Measurements from ENCODE around the gene LCE1F. TPM values are rescaled to one million over a fixed set of nuclear protein-coding genes. Genes with fewer than 3 reads are reported as not detected.

Gene LCE1F
- total and polyA plus RNA-seq, 9 donors = not detected

GRCh38 chr1:152811671-152812070 lies 36.7 kb downstream of the LCE1F start, which contains the start of gene LCE1B:
TSS of gene LCE1B (plus strand) at chr1:152811971. CDS start at chr1:152812447, 476 bp downstream.
- Histone ChIP-seq H3K36me3 (ENCODE audit: control insufficient read depth, insufficient read depth, low read length) (no peaks in the 10 kb centered on the region), H3K4me1 (ENCODE audit: control insufficient read depth, insufficient read depth, low read length) (no peaks in the 10 kb centered on the region), H3K27me3 (ENCODE audit: control insufficient read depth, insufficient read depth, low read length) (no peaks in the 10 kb centered on the region), H3K9me3 (replicated peaks; ENCODE audit: control insufficient read depth, low read depth, low read length) (no peaks in the 10 kb centered on the region), H3K27ac (ENCODE audit: low read length) (no peak within 1 kb of the TSS), H3K4me3 (ENCODE audit: low read length) (no peak within 1 kb of the TSS)
- no CpG with 5 or more reads among the region's 2 CpGs for WGBS (ENCODE audit: insufficient coverage)
- no peak for DNase-seq

GRCh38 chr1:152817309-152817708 lies 42.4 kb downstream of the LCE1F start:
- Histone ChIP-seq H3K9me3 (replicated peaks; ENCODE audit: control insufficient read depth, low read depth, low read length) (no peaks in the 10 kb centered on the region), H3K36me3 (ENCODE audit: control insufficient read depth, insufficient read depth, low read length) (no peaks in the 10 kb centered on the region), H3K27ac (ENCODE audit: low read length) (no peak overlapping the region), H3K4me3 (ENCODE audit: low read length) (no peak overlapping the region), H3K4me1 (ENCODE audit: control insufficient read depth, insufficient read depth, low read length) (no peaks in the 10 kb centered on the region), H3K27me3 (ENCODE audit: control insufficient read depth, insufficient read depth, low read length) (no peaks in the 10 kb centered on the region)
- DNase-seq = no peak
- 80% methylated on average over 4 of the region's 6 CpGs for WGBS (ENCODE audit: insufficient coverage)

GRCh38 chr1:152823294-152823693 lies 48.4 kb downstream of the LCE1F start:
- Histone ChIP-seq H3K4me3 (ENCODE audit: low read length) (no peak overlapping the region), H3K9me3 (replicated peaks; ENCODE audit: control insufficient read depth, low read depth, low read length) (no peaks in the 10 kb centered on the region), H3K27ac (ENCODE audit: low read length) (no peak overlapping the region), H3K4me1 (ENCODE audit: control insufficient read depth, insufficient read depth, low read length) (no peaks in the 10 kb centered on the region), H3K27me3 (ENCODE audit: control insufficient read depth, insufficient read depth, low read length) (peaks cover 2% of the 10 kb centered on the region), H3K36me3 (ENCODE audit: control insufficient read depth, insufficient read depth, low read length) (no peaks in the 10 kb centered on the region)
- no CpG with 5 or more reads among the region's 5 CpGs for WGBS (ENCODE audit: insufficient coverage)
- DNase-seq = no peak

GRCh38 chr1:152824964-152825363 lies 50.0 kb downstream of the LCE1F start:
- Histone ChIP-seq H3K4me3 (ENCODE audit: low read length) (no peak overlapping the region), H3K4me1 (ENCODE audit: control insufficient read depth, insufficient read depth, low read length) (no peaks in the 10 kb centered on the region), H3K9me3 (replicated peaks; ENCODE audit: control insufficient read depth, low read depth, low read length) (no peaks in the 10 kb centered on the region), H3K27me3 (ENCODE audit: control insufficient read depth, insufficient read depth, low read length) (peaks cover 2% of the 10 kb centered on the region), H3K27ac (ENCODE audit: low read length) (no peak overlapping the region), H3K36me3 (ENCODE audit: control insufficient read depth, insufficient read depth, low read length) (no peaks in the 10 kb centered on the region)
- no peak for DNase-seq

Other genes starting within 250 kb of the LCE1F start
- gene LCE3E, start 208.4 kb upstream of the LCE1F start, total RNA-seq = not detected
- gene LCE3E, start 208.4 kb upstream of the LCE1F start, polyA plus RNA-seq (ENCODE audit: insufficient read depth in 1 of 8, insufficient read length in 8 of 8, low replicate concordance in 1 of 8) = not detected
- gene LCE3D, start 194.6 kb upstream of the LCE1F start, total RNA-seq = not detected
- gene LCE3D, start 194.6 kb upstream of the LCE1F start, polyA plus RNA-seq (ENCODE audit: insufficient read depth in 1 of 8, insufficient read length in 8 of 8, low replicate concordance in 1 of 8) = not detected
- gene LCE3C, start 174.9 kb upstream of the LCE1F start, total RNA-seq = not detected
- not detected for gene LCE3C, start 174.9 kb upstream of the LCE1F start, polyA plus RNA-seq (ENCODE audit: insufficient read depth in 1 of 8, insufficient read length in 8 of 8, low replicate concordance in 1 of 8)
- not detected for gene LCE3B, start 161.3 kb upstream of the LCE1F start, total RNA-seq
- gene LCE3B, start 161.3 kb upstream of the LCE1F start, polyA plus RNA-seq (ENCODE audit: insufficient read depth in 1 of 8, insufficient read length in 8 of 8, low replicate concordance in 1 of 8) = not detected
- gene LCE3A, start 152.0 kb upstream of the LCE1F start, total RNA-seq = not detected
- not detected for gene LCE3A, start 152.0 kb upstream of the LCE1F start, polyA plus RNA-seq (ENCODE audit: insufficient read depth in 1 of 8, insufficient read length in 8 of 8, low replicate concordance in 1 of 8)
- not detected for gene LCE2D, start 111.8 kb upstream of the LCE1F start, total RNA-seq
- not detected for gene LCE2D, start 111.8 kb upstream of the LCE1F start, polyA plus RNA-seq (ENCODE audit: insufficient read depth in 1 of 8, insufficient read length in 8 of 8, low replicate concordance in 1 of 8)
- gene LCE2C, start 99.9 kb upstream of the LCE1F start, total RNA-seq = not detected
- gene LCE2C, start 99.9 kb upstream of the LCE1F start, polyA plus RNA-seq (ENCODE audit: insufficient read depth in 1 of 8, insufficient read length in 8 of 8, low replicate concordance in 1 of 8) = not detected
- not detected for gene LCE2B, start 89.0 kb upstream of the LCE1F start, total RNA-seq
- not detected for gene LCE2B, start 89.0 kb upstream of the LCE1F start, polyA plus RNA-seq (ENCODE audit: insufficient read depth in 1 of 8, insufficient read length in 8 of 8, low replicate concordance in 1 of 8)
- gene LCE2A, start 76.8 kb upstream of the LCE1F start, total RNA-seq = not detected
- gene LCE2A, start 76.8 kb upstream of the LCE1F start, polyA plus RNA-seq (ENCODE audit: insufficient read depth in 1 of 8, insufficient read length in 8 of 8, low replicate concordance in 1 of 8) = not detected
- gene LCE4A, start 67.0 kb upstream of the LCE1F start, total RNA-seq = not detected
- gene LCE4A, start 67.0 kb upstream of the LCE1F start, polyA plus RNA-seq (ENCODE audit: insufficient read depth in 1 of 8, insufficient read length in 8 of 8, low replicate concordance in 1 of 8) = not detected
- gene KPRP, start 17.1 kb upstream of the LCE1F start, total RNA-seq = not detected
- gene KPRP, start 17.1 kb upstream of the LCE1F start, polyA plus RNA-seq (ENCODE audit: insufficient read depth in 1 of 8, insufficient read length in 8 of 8, low replicate concordance in 1 of 8) = not detected
- not detected for gene LCE1E, start 11.1 kb downstream of the LCE1F start, total RNA-seq
- gene LCE1E, start 11.1 kb downstream of the LCE1F start, polyA plus RNA-seq (ENCODE audit: insufficient read depth in 1 of 8, insufficient read length in 8 of 8, low replicate concordance in 1 of 8) = not detected
- gene LCE1D, start 21.6 kb downstream of the LCE1F start, total RNA-seq = not detected
- gene LCE1D, start 21.6 kb downstream of the LCE1F start, polyA plus RNA-seq (ENCODE audit: insufficient read depth in 1 of 8, insufficient read length in 8 of 8, low replicate concordance in 1 of 8) = not detected
- not detected for gene LCE1C, start 31.5 kb downstream of the LCE1F start, total RNA-seq
- gene LCE1C, start 31.5 kb downstream of the LCE1F start, polyA plus RNA-seq (ENCODE audit: insufficient read depth in 1 of 8, insufficient read length in 8 of 8, low replicate concordance in 1 of 8) = not detected
- not detected for gene LCE1B, start 36.8 kb downstream of the LCE1F start, total RNA-seq
- gene LCE1B, start 36.8 kb downstream of the LCE1F start, polyA plus RNA-seq (ENCODE audit: insufficient read depth in 1 of 8, insufficient read length in 8 of 8, low replicate concordance in 1 of 8) = not detected
- gene LCE1A, start 52.3 kb downstream of the LCE1F start, total RNA-seq = not detected
- not detected for gene LCE1A, start 52.3 kb downstream of the LCE1F start, polyA plus RNA-seq (ENCODE audit: insufficient read depth in 1 of 8, insufficient read length in 8 of 8, low replicate concordance in 1 of 8)
- not detected for gene LCE6A, start 67.7 kb downstream of the LCE1F start, total RNA-seq
- gene LCE6A, start 67.7 kb downstream of the LCE1F start, polyA plus RNA-seq (ENCODE audit: insufficient read depth in 1 of 8, insufficient read length in 8 of 8, low replicate concordance in 1 of 8) = not detected
- not detected for gene LCE7A, start 84.9 kb downstream of the LCE1F start, total RNA-seq
- gene LCE7A, start 84.9 kb downstream of the LCE1F start, polyA plus RNA-seq (ENCODE audit: insufficient read depth in 1 of 8, insufficient read length in 8 of 8, low replicate concordance in 1 of 8) = not detected
- not detected for gene SMCP, start 103.2 kb downstream of the LCE1F start, total RNA-seq
- not detected for gene SMCP, start 103.2 kb downstream of the LCE1F start, polyA plus RNA-seq (ENCODE audit: insufficient read depth in 1 of 8, insufficient read length in 8 of 8, low replicate concordance in 1 of 8)
- gene IVL, start 133.4 kb downstream of the LCE1F start, total RNA-seq = not detected
- gene IVL, start 133.4 kb downstream of the LCE1F start, polyA plus RNA-seq (ENCODE audit: insufficient read depth in 1 of 8, insufficient read length in 8 of 8, low replicate concordance in 1 of 8) = 1 to 10 TPM in 1 of 8 donors, under 1 TPM in 3, not detected in 4; 0.11 to 8.1 (median 0.32) TPM
- gene SPRR5, start 172.1 kb downstream of the LCE1F start, total RNA-seq = not detected
- gene SPRR5, start 172.1 kb downstream of the LCE1F start, polyA plus RNA-seq (ENCODE audit: insufficient read depth in 1 of 8, insufficient read length in 8 of 8, low replicate concordance in 1 of 8) = not detected
- not detected for gene SPRR4, start 195.5 kb downstream of the LCE1F start, total RNA-seq
- gene SPRR4, start 195.5 kb downstream of the LCE1F start, polyA plus RNA-seq (ENCODE audit: insufficient read depth in 1 of 8, insufficient read length in 8 of 8, low replicate concordance in 1 of 8) = not detected
- gene SPRR1A, start 208.9 kb downstream of the LCE1F start, total RNA-seq = not detected
- not detected for gene SPRR1A, start 208.9 kb downstream of the LCE1F start, polyA plus RNA-seq (ENCODE audit: insufficient read depth in 1 of 8, insufficient read length in 8 of 8, low replicate concordance in 1 of 8)
- not detected for gene SPRR3, start 226.6 kb downstream of the LCE1F start, total RNA-seq
- gene SPRR3, start 226.6 kb downstream of the LCE1F start, polyA plus RNA-seq (ENCODE audit: insufficient read depth in 1 of 8, insufficient read length in 8 of 8, low replicate concordance in 1 of 8) = 10 to 100 TPM in 1 of 8 donors, 1 to 10 TPM in 1, under 1 TPM in 2, not detected in 4; 0.18 to 38.9 (median 0.90) TPM